Lower lobe of right lung (tissue), 2 donors: ENCODE measurements around the gene ETV6. TPM values are rescaled to one million over a fixed set of nuclear protein-coding genes. Genes with fewer than 3 reads are reported as not detected.
A peak's percentile ranks its signal among the peaks of the same experiment; 100 is the strongest.

Source experiments
- ATAC-seq, 2 donors: fragments of 200-7000 bp; cut with Tn5 transposase; one replicate each; pipeline ENCODE4 v1.9.1; 2020 to 2022; ENCODE audit warnings: mild to moderate bottlenecking in 2 of 2, moderate library complexity in 2 of 2
- DNase-seq: peaks from one replicate; pipeline ENCODE4 v3.0.0-alpha.2; 2020
- H3K27ac ChIP-seq: fragments of 200-600 bp; one replicate; pipeline ENCODE4 v1.8.0; 2022
- H3K27me3 ChIP-seq: fragments of 200-600 bp; one replicate; pipeline ENCODE4 v1.8.0; 2022; ENCODE audit warnings: low read depth
- H3K36me3 ChIP-seq: fragments of 200-600 bp; one replicate; pipeline ENCODE4 v1.8.0; 2022; ENCODE audit warnings: mild to moderate bottlenecking
- H3K4me1 ChIP-seq: fragments of 200-600 bp; one replicate; pipeline ENCODE4 v1.8.0; 2022
- H3K4me3 ChIP-seq: fragments of 200-600 bp; one replicate; pipeline ENCODE4 v1.8.0; 2022; ENCODE audit warnings: mild to moderate bottlenecking
- H3K9me3 ChIP-seq: fragments of 200-600 bp; one replicate; pipeline ENCODE4 v1.8.0; 2022
- CTCF ChIP-seq: fragments of 200-600 bp; IDR thresholded peaks from one replicate; pipeline ENCODE4 v1.8.0; 2022; ENCODE audit warnings: antibody characterized with exemption, mild to moderate bottlenecking
- intact Hi-C: fragments of 100-400 bp; cut with DNase I; formaldehyde crosslinking; loops from one replicate; pipeline ENCODE4 v1.11.0; 2022
- total RNA-seq: library from RNA; stranded (reverse); fragmentation: NEBNext Ultra II Directional; extraction: Animal tissue kit (Norgen Biotek cat#: 25700); gene quantifications from one replicate; pipeline ENCODE4 v1.2.1, GENCODE V29; 2021
- donor health status: DM: no; HTN: yes; CAD: no; lungs with severe emphysema.

The ETV6 gene
- total RNA-seq, 1 donor from 2014 or later = 48.4 TPM

GRCh38 chr12:11763760-11764520, 114.5 kb downstream of the ETV6 start:
- peak in 1 of 2 donors; percentile 8 for ATAC-seq
- Histone ChIP-seq H3K27me3 (no peaks in the 10 kb centered on the region), H3K9me3 (no peaks in the 10 kb centered on the region), H3K36me3 (no peaks in the 10 kb centered on the region), H3K27ac (peak overlapping the region; percentile 53), H3K4me1 (peaks cover 77% of the 10 kb centered on the region), H3K4me3 (no peak overlapping the region)
- no peak for DNase-seq
- no peak for TF ChIP-seq CTCF
- intact Hi-C loops = no loop called here

DNA sequence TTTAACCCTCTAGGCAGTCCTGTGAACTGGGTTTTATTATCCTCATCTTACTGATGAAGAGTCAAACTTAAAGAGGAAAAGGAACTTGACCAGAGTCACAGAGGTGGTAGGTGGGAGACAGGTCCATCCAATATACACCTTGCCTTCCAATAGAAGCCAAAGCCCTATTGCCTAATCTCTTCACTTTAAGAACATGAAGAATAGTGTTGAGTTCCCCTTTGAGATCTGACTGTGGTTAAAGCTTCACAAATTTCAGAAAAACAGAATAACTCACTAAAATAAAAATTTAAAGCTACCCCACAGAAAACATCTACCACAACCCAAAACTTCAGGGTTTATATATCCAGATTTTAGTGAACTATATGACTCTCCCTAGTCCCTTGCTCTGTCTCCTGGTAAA, 115.4 kb downstream of the ETV6 start:
- Histone ChIP-seq H3K36me3 (no peaks in the 10 kb centered on the region), H3K27ac (peak overlapping the region; percentile 75), H3K4me3 (no peak overlapping the region), H3K9me3 (no peaks in the 10 kb centered on the region), H3K4me1 (peaks cover 75% of the 10 kb centered on the region), H3K27me3 (no peaks in the 10 kb centered on the region)
- ATAC-seq = no peak
- no peak for DNase-seq
- TF ChIP-seq CTCF = no peak
- intact Hi-C loops = no loop called here

- H3K4me3 ChIP-seq = no peak overlapping the region
- DNase-seq (no peak), ATAC-seq (no peak)
- no peaks in the 10 kb centered on the region for H3K27me3 ChIP-seq
- peaks cover 80% of the 10 kb centered on the region for H3K4me1 ChIP-seq
- no peaks in the 10 kb centered on the region for H3K36me3 ChIP-seq
- H3K9me3 ChIP-seq = no peaks in the 10 kb centered on the region
- H3K27ac ChIP-seq = peak overlapping the region; percentile 75
- intact Hi-C loops = no loop called here
- no peak for TF ChIP-seq CTCF
Observed at GRCh38 chr12:11765421-11765816, 115.9 kb downstream of the ETV6 start.

- Histone ChIP-seq H3K36me3 (no peaks in the 10 kb centered on the region), H3K9me3 (no peaks in the 10 kb centered on the region), H3K27ac (peak overlapping the region; percentile 75), H3K27me3 (no peaks in the 10 kb centered on the region), H3K4me1 (peaks cover 87% of the 10 kb centered on the region), H3K4me3 (no peak overlapping the region)
- intact Hi-C loops = no loop called here
- DNase-seq (peak; percentile 45), ATAC-seq (peak; percentile 49 to 68)
- TF ChIP-seq CTCF = no peak
Observed at GRCh38 chr12:11765817-11766794, 116.6 kb downstream of the ETV6 start.

DNA sequence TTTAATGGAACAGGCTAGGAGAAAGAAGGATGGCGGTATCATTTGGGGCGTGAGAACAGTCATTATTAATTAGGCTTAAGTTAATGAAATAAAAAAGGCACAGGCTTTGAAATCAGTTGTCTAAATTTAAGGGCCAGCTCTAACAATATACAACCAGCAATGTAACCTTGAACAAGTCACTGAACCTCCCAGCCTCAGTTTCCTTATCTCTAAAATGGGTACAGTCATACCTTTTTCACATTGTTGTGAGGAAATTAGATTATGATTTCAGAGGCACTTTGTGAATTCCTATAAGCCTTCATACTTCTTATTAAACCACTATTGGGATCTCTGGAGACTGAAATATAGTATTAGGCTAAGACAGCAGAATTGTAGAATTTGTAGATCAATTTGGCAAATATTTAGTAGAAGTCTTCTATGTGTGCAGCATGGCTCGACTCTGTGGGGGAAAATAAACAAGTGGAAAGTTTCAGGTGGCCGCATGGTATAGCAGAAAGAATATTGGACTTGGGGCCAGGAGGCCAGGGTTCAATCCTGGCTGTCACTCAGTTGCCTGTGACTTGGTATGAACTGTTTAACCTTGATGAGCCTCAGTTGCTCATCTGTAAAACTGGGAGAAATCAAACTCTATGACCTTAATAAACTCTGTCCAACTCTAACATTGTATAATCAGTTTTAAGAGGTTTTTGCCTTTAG, 117.7 kb downstream of the ETV6 start:
- Histone ChIP-seq H3K4me1 (peaks cover 82% of the 10 kb centered on the region), H3K36me3 (peaks cover 3% of the 10 kb centered on the region), H3K27me3 (no peaks in the 10 kb centered on the region), H3K4me3 (no peak overlapping the region), H3K9me3 (no peaks in the 10 kb centered on the region), H3K27ac (peak overlapping the region; percentile 75)
- DNase-seq = no peak
- no peak for TF ChIP-seq CTCF
- intact Hi-C loops = no loop called here
- ATAC-seq = no peak
